ENCODE data around the gene FOXL2NB. TPM values are rescaled to one million over a fixed set of nuclear protein-coding genes. Genes with fewer than 3 reads are reported as not detected.

FOXL2NB gene
- total RNA-seq: under 1 TPM in 1 of 6 donors, not detected in 5; 0.07 TPM

GRCh38 chr3:138946663-138947494, at the start of gene FOXL2NB, which contains the start of gene FOXL2:
Gene FOXL2NB, plus strand, starts transcription at chr3:138947217. Its CDS starts 148 bp downstream, at chr3:138947365.
Gene FOXL2, minus strand, starts transcription at chr3:138947137. Its CDS starts 415 bp downstream, at chr3:138946722.
- peak within 1 kb of the TSS; percentile 7 to 43 (median 33) for H3K4me3 ChIP-seq
- 2 to 4% methylated on average over 12 to 47 of the region's 78 CpGs for WGBS, 2 donors
- H3K4me1 ChIP-seq: peaks cover 44 to 53% (median 47%) of the 10 kb centered on the region in 4 donors

GRCh38 chr3:138898301-138898700, 48.7 kb upstream of the FOXL2NB start:
- peak in 1 of 2 donors; percentile 22 for ATAC-seq (ENCODE audit: low FRiP score in 2 of 2)
- WGBS, 2 donors: 21 to 29% methylated on average over 1 of the region's 1 CpG
- H3K27me3 ChIP-seq: no peaks in the 10 kb centered on the region

More at GRCh38 chr3:138946663-138947494, at the start of gene FOXL2NB, which contains the start of gene FOXL2:
- H3K27ac ChIP-seq: no peak within 1 kb of the TSS
- peak in 1 of 2 donors; percentile 87 for DNase-seq
- no peak for TF ChIP-seq EP300 (IDR thresholded peaks at IDR 0.05)
- TF ChIP-seq, protein P1, sequence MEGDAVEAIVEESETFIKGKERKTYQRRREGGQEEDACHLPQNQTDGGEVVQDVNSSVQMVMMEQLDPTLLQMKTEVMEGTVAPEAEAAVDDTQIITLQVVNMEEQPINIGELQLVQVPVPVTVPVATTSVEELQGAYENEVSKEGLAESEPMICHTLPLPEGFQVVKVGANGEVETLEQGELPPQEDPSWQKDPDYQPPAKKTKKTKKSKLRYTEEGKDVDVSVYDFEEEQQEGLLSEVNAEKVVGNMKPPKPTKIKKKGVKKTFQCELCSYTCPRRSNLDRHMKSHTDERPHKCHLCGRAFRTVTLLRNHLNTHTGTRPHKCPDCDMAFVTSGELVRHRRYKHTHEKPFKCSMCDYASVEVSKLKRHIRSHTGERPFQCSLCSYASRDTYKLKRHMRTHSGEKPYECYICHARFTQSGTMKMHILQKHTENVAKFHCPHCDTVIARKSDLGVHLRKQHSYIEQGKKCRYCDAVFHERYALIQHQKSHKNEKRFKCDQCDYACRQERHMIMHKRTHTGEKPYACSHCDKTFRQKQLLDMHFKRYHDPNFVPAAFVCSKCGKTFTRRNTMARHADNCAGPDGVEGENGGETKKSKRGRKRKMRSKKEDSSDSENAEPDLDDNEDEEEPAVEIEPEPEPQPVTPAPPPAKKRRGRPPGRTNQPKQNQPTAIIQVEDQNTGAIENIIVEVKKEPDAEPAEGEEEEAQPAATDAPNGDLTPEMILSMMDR (IDR thresholded peaks at IDR 0.05): no peak
- no peak for TF ChIP-seq POLR2A (IDR thresholded peaks at IDR 0.05)
- no peak for TF ChIP-seq POLR2AphosphoS5 (IDR thresholded peaks at IDR 0.05)
- ATAC-seq (ENCODE audit: low FRiP score in 2 of 2): peak; percentile 11 to 60
- no peaks in the 10 kb centered on the region for H3K9me3 ChIP-seq
- H3K27me3 ChIP-seq: peaks cover 1 to 91% (median 55%) of the 10 kb centered on the region in 4 donors
- H3K36me3 ChIP-seq: no peaks in the 10 kb centered on the region

DNA sequence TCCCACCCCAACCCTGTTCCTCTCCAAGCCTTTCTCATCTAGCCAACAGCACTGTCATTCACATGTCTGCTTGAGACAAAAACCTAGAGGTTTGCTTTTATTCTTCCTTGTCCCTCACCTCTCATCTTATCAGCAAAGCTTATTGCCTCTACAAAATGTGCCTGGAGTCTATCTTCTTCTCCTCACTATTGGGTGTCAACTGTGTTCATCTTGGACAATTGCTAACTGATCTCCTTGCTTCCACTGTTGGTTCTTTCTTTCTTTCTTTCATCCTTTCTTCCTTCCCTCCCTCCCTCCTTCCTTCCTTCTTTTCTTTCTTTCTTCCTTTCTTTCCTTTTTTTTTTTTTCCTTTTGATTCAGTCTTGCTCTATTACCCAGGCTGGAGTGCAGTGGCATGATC, 48.3 kb upstream of the FOXL2NB start:
- ATAC-seq (ENCODE audit: low FRiP score in 2 of 2) (no peak), DNase-seq (no peak)
- TF ChIP-seq EP300 (IDR thresholded peaks at IDR 0.05): no peak
- TF ChIP-seq POLR2A (IDR thresholded peaks at IDR 0.05): no peak
- TF ChIP-seq, protein P1 (IDR thresholded peaks at IDR 0.05): no peak
- no peak for TF ChIP-seq POLR2AphosphoS5 (IDR thresholded peaks at IDR 0.05)
- Histone ChIP-seq H3K36me3 (no peaks in the 10 kb centered on the region), H3K4me1 (peaks cover 0 to 10% (median 0%) of the 10 kb centered on the region in 4 donors), H3K27ac (no peak overlapping the region), H3K4me3 (no peak overlapping the region), H3K27me3 (no peaks in the 10 kb centered on the region), H3K9me3 (no peaks in the 10 kb centered on the region)

More at GRCh38 chr3:138898301-138898700, 48.7 kb upstream of the FOXL2NB start:
- DNase-seq: no peak
- no peak for TF ChIP-seq POLR2AphosphoS5 (IDR thresholded peaks at IDR 0.05)
- TF ChIP-seq, protein P1 (IDR thresholded peaks at IDR 0.05): no peak
- no peak for TF ChIP-seq POLR2A (IDR thresholded peaks at IDR 0.05)
- TF ChIP-seq EP300 (IDR thresholded peaks at IDR 0.05): no peak
- Histone ChIP-seq H3K36me3 (no peaks in the 10 kb centered on the region), H3K4me1 (peaks cover 0 to 10% (median 0%) of the 10 kb centered on the region in 4 donors), H3K9me3 (no peaks in the 10 kb centered on the region), H3K4me3 (no peak overlapping the region), H3K27ac (peak overlapping the region in 1 of 4 donors; percentile 7)

DNA sequence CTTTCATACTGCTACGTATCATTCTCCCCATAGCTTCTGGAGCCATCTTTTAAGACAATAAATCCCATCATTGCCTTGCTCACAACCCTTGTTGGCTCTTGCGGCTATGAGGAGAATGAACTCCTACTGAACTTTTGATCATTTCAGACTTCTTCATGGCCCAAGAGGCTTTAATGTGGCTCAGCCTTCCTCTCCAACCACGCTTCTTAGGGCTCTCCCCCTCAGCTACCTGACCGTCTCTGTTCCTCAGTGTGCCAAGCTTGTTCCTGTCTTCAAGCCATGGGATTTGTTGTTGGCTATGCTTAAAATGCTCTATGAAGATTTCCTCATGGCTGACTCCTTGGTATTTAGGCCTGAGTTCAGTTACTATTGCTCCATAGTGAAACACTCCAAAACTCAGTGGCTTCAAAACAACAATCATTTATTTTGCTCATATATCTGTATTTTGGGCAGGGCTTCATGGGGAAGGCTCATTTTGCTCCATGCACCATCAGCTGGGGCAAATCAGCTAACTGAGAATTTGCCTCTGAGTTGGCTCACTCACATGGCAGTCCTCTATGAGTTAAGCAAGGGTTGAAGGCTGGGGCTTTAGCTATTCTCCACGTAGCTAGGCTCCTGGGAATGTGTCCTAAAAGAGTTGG, 47.5 kb upstream of the FOXL2NB start:
- Histone ChIP-seq H3K9me3 (no peaks in the 10 kb centered on the region), H3K36me3 (no peaks in the 10 kb centered on the region), H3K27me3 (no peaks in the 10 kb centered on the region), H3K4me3 (no peak overlapping the region), H3K27ac (no peak overlapping the region), H3K4me1 (peaks cover 0 to 10% (median 0%) of the 10 kb centered on the region in 4 donors)
- ATAC-seq (ENCODE audit: low FRiP score in 2 of 2) (no peak), DNase-seq (no peak)
- TF ChIP-seq, protein P1 (IDR thresholded peaks at IDR 0.05): no peak
- no peak for TF ChIP-seq POLR2AphosphoS5 (IDR thresholded peaks at IDR 0.05)
- TF ChIP-seq EP300 (IDR thresholded peaks at IDR 0.05): no peak
- TF ChIP-seq POLR2A (IDR thresholded peaks at IDR 0.05): no peak
- 85 to 90% methylated on average over 5 of the region's 5 CpGs for WGBS, 2 donors

All from upper lobe of left lung (tissue), 6 donors.